H1 (cell line): ENCODE data around the gene MSTO1. TPM values are rescaled to one million over a fixed set of nuclear protein-coding genes. Genes with fewer than 3 reads are reported as not detected.

Experiments used
- ASH2L ChIP-seq: fragments of 200-600, 300-600 bp; sonication (generic); IDR thresholded peaks from one replicate; pipeline ENCODE4 v1.7.1; 2017; ENCODE audit warnings: low read length
- CEBPB ChIP-seq: IDR thresholded peaks from 2 replicates; pipeline ENCODE4 v1.6.1; 2012; ENCODE audit warnings: low read depth, low read length
- CREB1 ChIP-seq: IDR thresholded peaks from 2 replicates; pipeline ENCODE4 v1.6.1; 2012; ENCODE audit warnings: inconsistent platforms
- EP300 ChIP-seq, 2 experiments: IDR thresholded peaks; 1 replicate in 1 of 2; 2 replicates in 1 of 2; pipeline ENCODE4 v1.6.1; 2011 to 2012; ENCODE audit warnings: low read depth in 2 of 2, low read length in 2 of 2, mild to moderate bottlenecking in 2 of 2, borderline replicate concordance in 1 of 2, inconsistent platforms in 1 of 2, moderate library complexity in 1 of 2
- JUND ChIP-seq: IDR thresholded peaks from 2 replicates; pipeline ENCODE4 v1.6.1; 2011; ENCODE audit warnings: mild to moderate bottlenecking, improper control_type of control experiment, low read length
- KDM4A ChIP-seq: IDR thresholded peaks from one replicate; pipeline ENCODE4 v1.7.1; 2012; ENCODE audit warnings: low read depth, mild to moderate bottlenecking, moderate library complexity, low read length, inconsistent platforms; ENCODE audit not compliant: severe bottlenecking
- NANOG ChIP-seq: IDR thresholded peaks from 2 replicates; pipeline ENCODE4 v1.6.1; 2011; ENCODE audit warnings: low read length, low read depth, mild to moderate bottlenecking, inconsistent platforms; ENCODE audit not compliant: insufficient read depth, poor library complexity, severe bottlenecking
- SIX5 ChIP-seq: IDR thresholded peaks from 2 replicates; pipeline ENCODE4 v1.6.1; 2011; ENCODE audit warnings: mild to moderate bottlenecking, low read depth, low read length
- SUZ12 ChIP-seq: fragments of 200-600 bp; sonication (generic); IDR thresholded peaks from 2 replicates; pipeline ENCODE4 v1.6.1; 2012; ENCODE audit warnings: mild to moderate bottlenecking, inconsistent platforms, low read length, moderate library complexity, mixed read lengths
- TAF1 ChIP-seq: IDR thresholded peaks from 2 replicates; pipeline ENCODE4 v1.6.1; 2011; ENCODE audit warnings: mild to moderate bottlenecking, low read depth, low read length
- YY1 ChIP-seq: IDR thresholded peaks from 2 replicates; pipeline ENCODE4 v1.6.1; 2011; ENCODE audit warnings: low read depth, mild to moderate bottlenecking, low read length
- polyA plus RNA-seq, 7 experiments: library from polyadenylated mRNA; depleted of rRNA in 3 of 7; stranded (reverse) in 5 of 7; unstranded in 2 of 7; fragments of >200 nt in 5 of 7; fragments of 200-250 nt in 2 of 7; gene quantifications; 1 replicate in 5 of 7; 2 replicates in 1 of 7; 4 replicates in 1 of 7; pipeline versions ENCODE4 v1.2.1 to v1.2.3, GENCODE V29; 2011 to 2013; ENCODE audit warnings: missing spikeins in 2 of 7, mixed read lengths in 2 of 7
- total RNA-seq: library from RNA; stranded (reverse); fragmentation: NEBNext Ultra II Directional; extraction: Animal tissue kit (Norgen Biotek cat#: 25700); gene quantifications from 2 replicates; pipeline ENCODE4 v1.2.1, GENCODE V29; 2021

Gene MSTO1
- total and polyA plus RNA-seq, 2 of the 8 experiments (the other 6 are each of a cell fraction or from before 2014, with no cell fraction given): 40.5 to 51.0 TPM

DNA sequence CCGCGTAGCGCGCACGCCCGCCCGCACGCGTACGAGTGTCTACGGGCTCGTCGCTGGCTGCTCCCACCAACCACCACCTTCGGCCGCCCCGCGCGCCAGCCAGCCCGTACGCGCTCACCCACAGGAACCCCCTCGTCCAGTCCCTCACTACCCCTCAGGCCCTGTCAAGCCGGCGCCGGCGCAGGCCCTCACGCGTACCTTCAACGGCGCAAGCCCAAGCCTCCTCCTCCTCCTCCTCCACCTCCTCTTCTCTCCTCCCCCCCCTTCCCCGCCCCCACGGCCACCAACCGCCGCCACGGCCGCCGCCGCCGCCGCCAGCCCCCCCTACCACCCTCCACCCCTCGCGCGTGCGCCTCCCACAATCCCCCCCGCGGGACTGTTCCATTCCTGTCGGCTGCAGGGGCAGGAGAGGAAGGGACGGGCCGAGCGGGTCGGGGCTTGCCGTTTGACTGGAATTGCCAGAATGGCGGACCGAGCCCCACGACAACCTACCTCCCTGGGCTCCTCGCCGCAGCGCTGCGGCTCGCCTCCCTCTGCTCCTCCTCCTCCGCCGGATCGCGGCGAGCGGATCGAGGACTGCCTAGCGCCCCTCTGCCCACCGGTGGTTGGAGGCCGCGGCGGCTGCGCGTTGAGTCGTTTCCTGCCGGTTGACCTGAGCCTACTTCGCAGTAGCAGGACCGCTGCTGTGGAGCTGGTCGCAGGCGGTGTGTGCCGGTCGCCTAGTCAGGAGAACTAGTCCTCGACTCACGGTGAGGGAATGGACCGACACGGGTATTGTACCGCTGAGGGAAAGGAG, 47.2 kb upstream of the MSTO1 start, which contains the start of gene ASH1L (continued):
- TF ChIP-seq KDM4A: no peak
- TF ChIP-seq EP300 (IDR thresholded peaks at IDR 0.05; ENCODE audit: borderline replicate concordance in 1 of 2, low read depth in 2 of 2, low read length in 2 of 2): peak in 1 of 2 experiments; percentile 94; a peak in 2 of 3 replicates
- TF ChIP-seq JUND: peak; percentile 86
- TF ChIP-seq SIX5: peak; percentile 8; the same call in 1 of the 2 replicates
- TF ChIP-seq CEBPB: no peak
- peak; percentile 43; the same call in 1 of the 2 replicates for TF ChIP-seq CREB1
- TF ChIP-seq SUZ12: no peak
- TF ChIP-seq YY1: peak; percentile 41; the same call in 1 of the 2 replicates
- TF ChIP-seq ASH2L: peak; percentile 21
- TF ChIP-seq NANOG: no peak
- TF ChIP-seq TAF1: peak; percentile 95
